IMR-90 (cell line): ENCODE measurements around the gene GTF3C1.

ENCODE experiments used
- BHLHE40 ChIP-seq: fragments of 150-350 bp; IDR thresholded peaks from 2 replicates; pipeline ENCODE4 v1.6.1; 2016; ENCODE audit warnings: mild to moderate bottlenecking, low read depth, low read length
- CTCF ChIP-seq: conservative IDR thresholded peaks from 2 replicates; pipeline ENCODE4 v1.5.1; 2012; ENCODE audit warnings: mild to moderate bottlenecking, low read depth, low read length, improper control_type of control experiment
- MAFK ChIP-seq: IDR thresholded peaks from 2 replicates; pipeline ENCODE4 v1.6.1; 2012; ENCODE audit warnings: low read depth, low read length, improper control_type of control experiment
- MXI1 ChIP-seq: IDR thresholded peaks from 2 replicates; pipeline ENCODE4 v1.6.1; 2012; ENCODE audit warnings: low read depth, mild to moderate bottlenecking, low read length, moderate library complexity, borderline replicate concordance
- POLR2A ChIP-seq: IDR thresholded peaks from 2 replicates; pipeline ENCODE4 v1.6.1; 2012; ENCODE audit warnings: mild to moderate bottlenecking, low read depth, low read length
- RCOR1 ChIP-seq: IDR thresholded peaks from 2 replicates; pipeline ENCODE4 v1.6.1; 2012; ENCODE audit warnings: mild to moderate bottlenecking, low read length, improper control_type of control experiment; ENCODE audit not compliant: insufficient replicate concordance
- RFX5 ChIP-seq: IDR thresholded peaks from 2 replicates; pipeline ENCODE4 v1.8.0; 2012; ENCODE audit warnings: low read depth, mild to moderate bottlenecking, low read length, moderate library complexity
- SMC3 ChIP-seq: fragments of 150-350 bp; IDR thresholded peaks from 2 replicates; pipeline ENCODE4 v1.6.1; 2016; ENCODE audit warnings: low read depth, mild to moderate bottlenecking, antibody characterized with exemption, low read length, moderate library complexity

GRCh38 chr16:27517664-27518063 is 32.0 kb downstream of the GTF3C1 start:
- TF ChIP-seq POLR2A, result no peak
- no peak for TF ChIP-seq CTCF
- TF ChIP-seq RFX5, result no peak
- TF ChIP-seq RCOR1, result no peak
- TF ChIP-seq MAFK, result no peak
- TF ChIP-seq SMC3, result no peak
- no peak for TF ChIP-seq BHLHE40
- TF ChIP-seq MXI1, result no peak
